GM21515 (cell line): Measurements from ENCODE around the gene CEP41.
A peak's percentile ranks its signal among the peaks of the same experiment; 100 is the strongest.
"Not testable (repeated sequence)": the region's sequence is repeated elsewhere in the genome, so short reads cannot be mapped to it uniquely, and the experiment has no call there.

Source experiments
- ATAC-seq: cut with Tn5 transposase; IDR thresholded peaks from one replicate; pipeline ENCODE4 v1.9.1; 2021; ENCODE audit not compliant: unreplicated experiment

Gene CEP41

DNA sequence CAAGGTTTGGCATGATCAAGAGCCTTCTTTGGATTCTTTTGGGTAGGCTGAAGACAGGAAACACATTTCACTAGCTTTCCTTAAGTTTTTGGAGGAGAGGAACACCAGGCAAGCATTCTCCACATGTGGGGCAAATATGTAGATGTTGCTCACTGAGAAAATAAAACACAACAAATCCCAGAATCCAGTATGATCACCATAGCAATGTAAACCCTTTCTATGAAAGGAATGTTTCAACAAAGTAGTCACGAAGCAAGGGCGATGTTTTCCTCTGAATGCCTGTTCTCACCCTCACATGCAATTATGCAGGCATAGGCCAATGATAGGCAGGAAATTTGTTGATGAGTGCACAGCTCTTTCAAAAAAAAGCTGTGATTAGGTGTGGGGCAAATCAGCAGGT, 20.5 kb upstream of the CEP41 start:
- no peak for ATAC-seq

DNA sequence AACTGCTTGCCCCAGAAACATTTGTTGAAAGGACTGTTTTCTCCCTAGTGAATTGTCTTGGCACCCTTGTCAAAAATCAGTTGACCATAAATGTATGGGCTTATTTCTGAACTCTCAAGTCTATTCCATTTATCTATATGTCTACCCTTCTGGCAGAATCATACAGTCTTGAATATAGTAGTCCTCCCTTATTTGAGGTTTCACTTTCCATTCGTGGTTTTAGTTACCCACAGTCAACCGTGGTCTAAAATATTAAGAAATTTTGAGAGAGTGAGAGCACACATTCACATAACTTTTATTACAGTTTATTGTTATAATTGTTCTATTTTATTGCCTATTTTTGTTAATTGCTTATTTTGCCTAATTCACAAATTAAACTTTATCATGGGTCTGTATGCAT, 17.4 kb upstream of the CEP41 start:
- ATAC-seq = peak; percentile 58

DNA sequence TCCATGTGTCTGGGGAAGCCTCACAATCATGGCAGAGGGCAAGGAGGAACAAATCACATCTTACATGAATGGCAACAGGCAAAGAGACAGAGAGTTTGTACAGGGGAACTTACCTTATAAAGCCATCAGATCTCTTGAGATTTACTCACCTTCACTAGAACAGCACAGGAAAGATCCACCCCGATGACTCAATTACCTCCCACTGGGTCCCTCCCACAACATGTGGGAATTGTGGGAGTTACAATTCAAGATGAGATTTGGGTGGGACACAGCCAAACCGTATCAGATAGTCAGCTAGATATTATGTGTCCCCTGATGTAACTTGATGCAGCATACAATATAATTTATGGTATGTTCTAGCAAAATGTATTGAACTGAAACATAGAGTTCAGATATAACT, 14.1 kb upstream of the CEP41 start:
- ATAC-seq = no peak

DNA sequence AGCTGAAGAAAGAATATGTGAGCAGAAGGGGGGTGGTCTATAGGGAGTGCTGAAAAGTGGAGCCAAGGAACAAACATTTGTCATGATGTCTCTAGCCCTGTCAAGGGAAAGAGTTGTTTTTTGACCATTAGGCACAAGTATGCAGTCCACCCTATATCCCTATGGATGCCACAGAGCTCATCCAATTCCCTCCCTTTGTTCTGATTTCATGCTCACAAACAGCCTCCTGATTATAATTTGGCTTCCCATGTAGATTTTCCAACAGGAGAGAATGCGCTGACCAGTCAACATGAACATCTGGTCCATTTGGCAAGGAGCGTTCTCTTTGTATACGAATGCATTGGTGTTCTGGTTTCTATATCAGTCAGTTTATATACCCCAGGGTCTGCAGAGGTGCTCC, 12.1 kb upstream of the CEP41 start:
- ATAC-seq = no peak

DNA sequence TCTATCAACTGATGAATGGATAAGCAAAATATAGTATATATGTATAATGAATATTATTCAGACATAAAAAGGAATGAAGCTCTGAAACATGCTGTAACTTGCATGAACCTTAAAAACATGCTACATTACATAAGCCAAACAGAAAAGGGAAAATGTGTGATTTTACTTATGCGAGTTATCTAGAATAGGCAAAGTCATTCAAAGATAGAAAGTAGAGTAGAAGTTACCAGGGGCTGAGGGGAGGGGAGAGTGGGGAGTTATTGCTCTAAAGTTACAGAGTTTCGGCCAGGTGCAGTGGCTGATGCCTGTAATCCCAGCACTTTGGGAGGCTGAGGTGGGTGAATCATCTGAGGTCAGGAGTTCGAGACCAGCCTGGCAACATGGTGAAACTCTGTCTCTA, 10.5 kb upstream of the CEP41 start:
- ATAC-seq = not testable (repeated sequence)

DNA sequence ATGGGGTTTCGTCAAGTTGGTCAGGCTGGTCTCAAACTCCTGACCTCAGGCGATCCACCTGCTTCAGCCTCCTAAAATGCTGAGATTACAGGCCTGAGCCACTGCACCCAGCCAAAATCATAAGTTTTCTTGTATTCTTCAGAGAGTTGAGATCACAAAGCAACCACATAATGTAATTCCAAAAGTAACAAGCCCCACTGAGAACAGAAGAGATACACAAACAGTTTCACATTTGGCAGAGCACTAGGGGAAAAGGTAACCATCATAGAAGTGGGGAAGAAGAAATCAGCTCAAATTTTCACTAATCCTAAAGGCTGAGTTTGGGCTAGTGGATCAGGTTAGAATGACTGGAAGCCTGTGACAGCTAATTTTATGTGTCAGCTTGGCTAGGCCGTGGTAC, 5.4 kb upstream of the CEP41 start:
- no peak for ATAC-seq

DNA sequence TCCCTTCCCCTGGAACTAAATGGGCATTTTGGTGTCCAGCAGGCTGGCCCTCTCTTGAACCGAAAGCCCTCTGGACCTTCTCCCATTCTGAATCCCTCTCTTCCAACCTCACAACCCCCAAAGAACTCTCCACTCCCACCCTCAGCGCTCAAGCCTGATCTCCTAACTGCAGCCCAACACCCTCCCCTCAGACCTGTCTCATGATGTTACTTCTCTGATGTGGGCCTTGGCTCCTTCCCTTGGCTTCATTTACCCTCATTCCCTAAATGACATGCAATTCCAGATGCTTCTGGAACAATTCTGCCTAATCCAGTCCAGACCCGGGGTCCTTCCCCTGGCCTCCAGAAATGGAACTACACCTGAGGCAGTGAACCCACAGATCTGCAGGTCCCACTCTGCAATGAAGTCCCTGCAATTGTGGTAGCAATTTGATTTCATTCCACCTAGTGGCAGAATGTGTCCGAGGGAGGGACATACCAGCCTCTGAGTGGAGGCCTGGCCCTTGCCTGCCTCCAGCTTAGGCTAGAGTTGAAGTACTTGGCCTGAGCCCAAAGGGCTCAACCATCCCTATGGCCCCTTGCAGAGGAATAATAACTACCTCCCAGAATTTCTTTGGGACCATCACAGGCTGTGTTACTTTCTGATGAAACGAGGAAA, 4.1 kb upstream of the CEP41 start:
- no peak for ATAC-seq

DNA sequence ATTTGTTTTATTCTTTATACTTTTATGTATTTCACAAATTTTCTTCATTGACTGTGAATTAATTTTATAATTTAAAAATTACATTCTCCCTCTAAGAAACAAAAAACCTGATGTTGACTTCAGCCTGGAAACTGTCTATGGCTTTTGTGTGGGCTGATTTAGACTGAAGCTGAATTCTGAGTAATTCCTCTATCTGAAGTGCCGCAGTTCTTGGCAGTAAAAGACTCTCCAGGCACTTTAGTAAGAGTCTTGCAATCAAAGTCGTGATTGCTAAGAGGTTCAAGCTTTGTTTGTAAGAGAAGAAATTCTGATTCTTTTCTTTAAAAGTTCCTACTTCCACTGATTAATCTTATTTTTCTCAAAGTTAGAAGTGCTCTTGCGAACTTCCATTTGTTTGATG, 3.4 kb upstream of the CEP41 start:
- no peak for ATAC-seq

DNA sequence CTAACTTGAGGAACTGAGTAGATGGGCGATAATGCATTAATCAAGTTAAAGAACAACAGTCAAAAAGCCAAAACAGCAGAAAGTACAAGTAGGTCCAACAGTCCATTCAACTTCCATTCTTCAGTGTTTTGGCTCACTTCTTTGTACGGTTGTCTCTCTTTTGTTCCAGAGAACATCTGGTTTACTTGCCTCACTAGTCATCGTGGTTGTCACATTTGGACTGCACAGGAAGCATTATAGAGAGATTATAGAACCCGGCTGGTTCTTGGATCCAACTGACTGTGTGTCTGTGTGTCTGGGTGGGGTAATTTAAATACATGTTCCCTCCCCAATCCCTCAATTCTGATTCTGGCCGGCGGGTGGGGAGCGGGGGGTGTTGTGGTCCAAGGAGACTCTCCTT, 1.8 kb upstream of the CEP41 start:
- no peak for ATAC-seq

DNA sequence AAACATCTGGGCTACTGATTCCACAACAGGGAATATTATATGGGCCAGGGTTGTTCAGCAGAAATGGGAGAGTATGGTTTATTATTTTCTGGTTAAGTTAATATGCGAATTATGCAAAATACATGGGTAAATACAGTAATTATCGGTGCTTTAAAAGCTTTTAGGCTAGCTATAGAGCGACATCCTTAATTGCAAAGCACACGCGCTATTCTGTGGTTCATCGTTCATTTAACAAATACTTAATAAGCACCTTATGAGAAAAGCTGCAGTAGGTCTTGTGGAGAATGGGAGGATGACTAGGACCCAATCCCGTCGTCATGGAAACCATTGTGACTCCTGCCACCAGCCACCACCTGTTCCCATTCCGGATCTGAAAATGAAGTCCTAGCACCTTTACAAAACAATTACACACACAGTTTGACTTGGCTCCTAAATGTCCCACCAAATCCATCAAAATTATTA, 623 bp upstream of the CEP41 start:
- ATAC-seq = no peak

DNA sequence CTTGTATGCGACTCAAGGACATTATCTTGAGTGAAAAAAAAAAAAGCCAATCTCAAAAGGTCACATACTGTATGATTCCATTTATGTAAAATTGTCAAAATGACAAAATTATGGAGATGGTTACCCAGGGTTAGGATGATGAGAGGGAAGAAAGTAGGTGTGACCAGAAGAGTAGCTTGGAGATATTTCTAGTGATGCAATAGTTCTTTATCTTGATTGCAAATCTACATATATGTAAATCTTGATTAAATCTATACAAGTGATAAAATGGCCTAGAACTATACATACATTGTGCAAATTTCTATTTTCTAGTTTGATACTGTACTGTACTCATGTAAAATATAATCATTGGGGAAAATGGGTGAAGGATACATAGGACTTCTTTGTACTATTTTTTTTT, 4.6 kb downstream of the CEP41 start:
- no peak for ATAC-seq

DNA sequence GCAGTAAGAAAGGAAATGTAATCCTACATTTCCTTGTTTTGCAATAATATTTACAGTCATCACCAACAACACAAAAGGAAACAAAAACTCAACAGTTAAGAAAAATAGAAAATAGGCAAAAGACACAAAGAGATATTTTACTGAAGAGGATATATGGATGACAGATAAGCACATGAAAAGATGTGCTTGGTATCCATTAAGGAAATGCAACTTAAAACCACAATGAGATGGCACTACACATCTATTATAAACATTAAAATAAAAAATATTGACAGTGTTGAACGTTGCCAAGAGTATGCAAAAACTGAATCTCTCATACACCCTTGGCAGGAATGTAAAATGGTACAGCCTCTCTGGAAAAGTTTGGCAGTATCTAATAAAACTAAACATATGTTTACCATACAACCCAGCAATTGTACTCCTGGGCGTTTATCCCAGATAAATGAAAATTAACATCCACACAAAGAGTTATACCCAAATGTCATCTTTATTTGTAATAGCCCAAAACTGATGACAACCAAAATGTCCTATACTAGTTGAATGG, 5.4 kb downstream of the CEP41 start:
- no peak for ATAC-seq

DNA sequence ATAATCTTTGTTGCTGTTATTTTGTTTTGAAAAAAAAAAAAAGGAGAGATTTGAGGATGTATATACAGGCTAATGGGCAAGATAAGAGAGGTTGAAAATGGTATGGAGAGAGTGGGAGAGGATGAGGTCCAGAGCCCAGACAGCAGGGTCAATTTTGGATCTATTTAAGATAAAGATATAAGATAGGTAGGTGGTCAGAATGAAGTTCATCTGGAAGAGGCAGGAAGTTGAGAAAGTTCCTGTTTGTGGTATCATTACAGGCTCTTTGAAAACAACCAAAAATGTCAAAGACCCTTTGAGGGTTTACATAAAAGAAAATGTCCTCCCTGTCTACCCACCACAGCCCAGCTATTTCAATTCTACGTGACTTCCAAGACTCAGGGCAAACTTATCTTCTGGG, 7.5 kb downstream of the CEP41 start:
- ATAC-seq = no peak

DNA sequence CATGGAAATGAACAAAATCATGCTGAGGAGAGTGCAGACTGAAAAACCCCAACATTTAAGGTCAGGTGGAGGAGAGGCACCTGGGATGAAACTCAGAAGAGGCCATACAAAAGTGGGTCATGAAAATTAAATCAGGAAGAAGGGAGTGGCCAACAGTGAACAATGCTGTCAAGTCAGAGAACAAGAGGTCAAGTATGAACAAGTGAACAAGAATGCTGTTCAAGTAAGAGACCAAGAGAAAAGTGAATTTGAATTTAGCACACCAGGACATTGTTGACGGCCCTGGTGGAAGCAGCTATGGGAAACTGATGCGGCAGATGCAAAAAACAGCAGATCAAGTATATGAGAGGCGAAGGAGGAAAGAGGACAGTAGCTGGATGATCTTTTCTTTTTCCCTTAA, 7.9 kb downstream of the CEP41 start:
- ATAC-seq = no peak

DNA sequence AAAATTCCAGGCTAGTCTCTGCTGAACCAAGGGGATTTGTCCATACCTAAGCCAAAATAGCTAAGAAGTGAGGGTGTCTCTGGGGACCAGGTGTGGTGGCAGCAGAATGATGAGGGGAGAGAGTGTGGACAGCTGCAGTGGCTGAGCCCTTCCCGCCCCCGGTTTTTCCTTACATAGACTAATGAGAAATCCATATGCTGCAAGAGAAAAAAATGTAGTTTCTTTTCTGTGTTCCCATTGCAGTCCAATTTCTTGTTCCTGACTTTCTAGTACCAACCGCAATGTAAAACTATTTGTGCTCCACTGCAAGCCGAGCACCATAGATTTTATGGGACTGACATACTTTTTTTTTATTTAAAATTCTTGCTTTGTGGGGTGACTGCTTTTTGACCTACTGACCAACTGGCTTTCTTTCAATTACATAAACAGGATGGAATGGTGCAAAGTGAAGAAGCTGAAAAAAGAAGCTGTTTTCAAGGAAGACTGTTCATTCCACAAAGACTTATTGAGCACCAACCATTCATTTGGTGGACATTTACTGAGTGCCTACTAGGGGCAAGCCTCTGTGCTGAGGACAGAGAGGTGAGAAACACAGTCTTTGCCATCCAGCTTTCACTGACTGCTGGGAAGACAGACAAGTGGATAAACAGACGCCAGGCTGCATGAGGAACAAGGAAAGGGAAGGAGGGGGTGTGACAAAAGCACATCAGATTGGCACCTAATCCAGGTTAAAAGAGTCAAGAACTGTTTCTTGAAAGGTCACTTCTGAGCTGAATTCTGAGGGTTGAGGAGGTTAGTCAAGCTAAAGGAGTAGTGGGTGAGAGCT, 9.8 kb downstream of the CEP41 start:
- ATAC-seq = no peak

DNA sequence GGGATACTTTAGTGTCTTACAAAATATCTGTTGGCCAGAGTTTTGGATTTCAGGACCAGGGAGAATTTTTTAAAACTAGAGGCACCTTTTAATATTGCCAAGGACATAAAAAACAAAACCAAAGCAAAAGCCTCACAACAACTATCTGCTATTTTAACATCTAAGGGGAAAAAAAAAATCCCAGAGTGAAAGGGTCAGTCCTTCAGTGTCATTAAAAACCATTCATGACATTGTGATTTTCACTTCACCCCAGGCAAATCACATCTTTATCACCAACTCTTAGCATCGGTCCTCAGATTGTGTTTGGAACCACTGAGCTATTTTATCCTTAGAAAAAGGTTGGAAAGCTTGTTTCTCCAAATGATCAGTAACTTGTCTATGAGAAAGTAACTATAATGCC, 10.7 kb downstream of the CEP41 start:
- no peak for ATAC-seq

DNA sequence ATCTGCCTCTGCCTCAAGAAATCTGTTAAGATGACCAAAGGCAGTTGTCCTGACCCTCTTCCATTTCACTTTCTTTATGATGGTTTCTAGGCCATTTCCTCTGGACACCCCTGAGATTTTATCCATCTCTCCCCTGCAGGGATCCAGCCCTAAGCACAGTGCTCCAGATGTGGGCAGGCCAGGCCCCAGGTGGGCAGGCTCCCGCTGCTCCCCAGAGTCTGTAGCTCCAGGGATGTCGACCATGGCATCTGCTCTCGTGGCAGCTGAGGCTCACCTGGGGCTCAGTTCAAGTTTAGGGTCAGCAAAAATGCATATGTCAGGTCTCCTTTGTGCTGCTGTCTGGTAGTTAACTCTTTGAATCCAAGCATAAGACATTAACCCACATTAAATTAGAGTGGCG, 11.8 kb downstream of the CEP41 start:
- ATAC-seq = no peak

DNA sequence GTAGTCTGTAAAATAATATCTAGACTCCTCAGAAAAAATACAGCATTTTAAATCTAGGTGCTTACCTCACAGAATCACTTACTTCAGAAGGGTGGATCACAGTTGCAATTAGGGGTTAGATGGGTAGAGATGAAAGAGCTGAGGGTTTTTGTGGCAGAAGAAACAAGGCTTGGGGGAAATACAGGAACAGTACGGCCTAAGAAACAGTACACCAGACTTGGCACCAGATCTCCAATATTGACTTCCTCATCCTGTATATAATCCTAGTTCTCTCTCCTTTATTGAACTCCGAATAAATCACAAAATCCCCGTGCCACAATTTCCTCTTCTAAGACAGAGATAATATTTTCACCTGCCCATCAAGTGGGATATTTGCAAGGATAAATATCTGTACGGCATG, 14.3 kb downstream of the CEP41 start:
- ATAC-seq = no peak

DNA sequence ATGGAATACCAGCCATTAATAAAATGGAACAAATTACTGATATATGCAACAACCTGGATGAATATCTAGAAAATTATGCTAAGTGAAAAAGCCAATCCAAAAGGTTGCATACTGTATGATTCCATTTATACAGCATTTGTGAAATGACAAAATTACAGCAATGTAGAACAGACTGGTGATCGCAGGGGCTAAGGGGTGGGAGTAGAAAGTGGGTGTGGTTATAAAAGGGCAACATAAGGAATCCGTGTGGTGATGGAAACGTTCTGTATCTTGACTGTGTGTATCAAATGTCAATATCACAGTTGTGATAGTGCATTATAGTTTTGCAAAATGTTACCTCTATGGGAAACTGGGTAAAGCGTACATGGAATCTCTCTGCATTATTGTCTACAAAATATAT, 15.0 kb downstream of the CEP41 start:
- ATAC-seq = no peak

DNA sequence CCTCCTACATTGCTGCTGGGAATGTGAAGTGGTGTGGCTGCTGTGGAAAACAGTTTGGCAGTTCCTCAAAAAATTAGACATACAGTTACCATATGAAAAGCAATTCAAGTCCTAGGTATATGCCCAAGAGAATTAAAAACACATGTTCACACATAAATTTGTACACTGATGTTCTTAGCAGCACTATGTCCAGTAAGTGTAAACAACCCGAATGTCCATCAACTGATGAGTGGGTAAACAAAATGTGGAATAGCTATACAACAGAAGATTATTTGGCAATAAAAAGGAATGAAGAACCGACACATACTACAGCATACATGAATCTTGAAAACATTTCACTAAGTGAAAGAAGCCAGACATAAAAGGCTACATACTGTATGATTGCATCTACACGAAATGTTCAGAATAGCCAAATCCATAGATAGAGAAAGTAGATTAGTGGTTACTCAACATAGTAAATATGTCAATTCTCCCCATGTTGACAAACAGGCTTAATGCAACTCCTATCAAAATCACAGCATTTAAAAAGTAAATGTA, 17.2 kb downstream of the CEP41 start:
- ATAC-seq = no peak

DNA sequence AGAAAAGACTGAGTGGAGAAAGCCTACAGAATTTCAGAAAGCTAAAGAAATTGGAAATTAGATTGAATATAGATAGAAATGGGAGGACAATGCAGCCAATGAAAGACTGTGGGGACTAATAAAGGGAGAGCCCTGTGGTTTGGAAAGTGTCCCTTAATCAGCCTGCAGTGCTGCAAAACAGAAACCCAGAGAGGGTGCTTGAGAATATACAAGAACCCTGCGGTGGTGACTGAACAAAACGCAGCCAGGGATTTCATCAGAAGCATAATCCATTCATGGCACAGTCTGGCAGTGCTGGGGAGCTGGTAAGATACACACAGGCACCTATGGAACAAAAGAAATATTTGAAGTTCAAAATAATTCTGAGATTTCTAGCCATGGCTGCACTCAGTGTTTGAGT, 19.1 kb downstream of the CEP41 start:
- peak; percentile 62 for ATAC-seq

DNA sequence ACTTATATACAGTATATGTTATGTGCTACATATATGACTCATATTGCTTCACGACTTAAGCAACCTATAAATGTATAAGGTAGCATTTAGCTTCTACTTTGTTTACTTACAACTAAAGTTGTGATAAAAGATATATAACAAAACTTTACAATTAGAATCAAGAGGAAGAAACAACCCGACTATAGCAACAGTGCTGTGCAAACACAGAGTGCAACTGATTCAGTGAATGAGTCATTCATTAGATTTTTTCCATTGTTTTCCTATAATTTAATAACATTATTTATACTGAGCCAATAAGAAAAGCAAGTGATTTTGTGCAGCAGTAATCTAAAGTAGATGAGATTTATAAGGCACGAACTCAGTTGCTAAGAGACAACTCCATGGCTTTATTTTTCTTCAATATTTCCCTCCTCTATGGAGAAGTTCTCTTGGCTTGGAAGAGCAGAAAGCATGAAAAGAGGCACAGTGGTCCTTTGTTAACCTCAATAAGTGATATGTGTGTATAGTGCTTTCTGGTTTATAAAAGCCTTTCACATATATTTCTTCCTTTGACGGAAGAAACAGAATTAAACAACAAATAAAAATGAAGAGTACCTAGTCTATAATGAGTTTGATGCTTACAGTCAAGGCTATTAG, 19.8 kb downstream of the CEP41 start:
- ATAC-seq = no peak
